OCI-LY7 (cell line): Measurements from ENCODE around the gene OSCP1.

Experiments used
- CTCF ChIP-seq: fragments of 200-600 bp; sonication (generic); conservative IDR thresholded peaks from 2 replicates; pipeline ENCODE4 v1.5.1; 2014; ENCODE audit warnings: mild to moderate bottlenecking, antibody characterized with exemption, low read length, moderate library complexity, mixed read lengths
- EZH2phosphoT487 ChIP-seq: fragments of 200-600 bp; sonication (generic); IDR thresholded peaks from 2 replicates; pipeline ENCODE4 v1.6.1; 2018; ENCODE audit warnings: low read depth, borderline replicate concordance, mild to moderate bottlenecking, mixed run types, antibody characterized with exemption, low read length, moderate library complexity, mixed read lengths

GRCh38 chr1:36494971-36495370 lies 44.7 kb upstream of the OSCP1 start:
- TF ChIP-seq CTCF: no peak
- no peak for TF ChIP-seq EZH2phosphoT487
